ENCODE data around the gene ZFAND4. TPM values are rescaled to one million over a fixed set of nuclear protein-coding genes. Genes with fewer than 3 reads are reported as not detected.
A peak's percentile ranks its signal among the peaks of the same experiment; 100 is the strongest.

ZFAND4 gene
- total RNA-seq, 2 experiments from 2014 or later, result 30.4 to 34.5 TPM

GRCh38 chr10:45582386-45582781, 90.2 kb downstream of the ZFAND4 start:
- Mint-ChIP-seq H3K9me3 (peaks cover 6% of the 10 kb centered on the region), H3K27ac (peak overlapping the region; percentile 84), H3K4me3 (peak overlapping the region; percentile 59), H3K27me3 (no peaks in the 10 kb centered on the region), H3K4me1 (ENCODE audit: low read depth) (peaks cover 43% of the 10 kb centered on the region), H3K36me3 (ENCODE audit: low read depth) (peaks cover 37% of the 10 kb centered on the region)
- ChIA-PET POLR2A (interaction anchor here (3.8 kb wide), 1 partner anchor 11 kb away, joined by 48 read pairs; no protein-coding TSS in a partner anchor), CTCF (no interaction called here)
- no peak for TF ChIP-seq CTCF (IDR thresholded peaks at IDR 0.05)
- Histone ChIP-seq H3K4me1 (ENCODE audit: insufficient read depth, low read length) (peaks cover 9% of the 10 kb centered on the region), H3K27ac (ENCODE audit: low read depth in 1 of 2, low read length in 2 of 2) (no peak overlapping the region), H3K9me3 (ENCODE audit: control insufficient read depth in 1 of 2, insufficient read depth in 1 of 2, low read length in 2 of 2) (no peaks in the 10 kb centered on the region), H3K27me3 (ENCODE audit: control insufficient read depth in 1 of 2, insufficient read depth in 2 of 2, low read length in 2 of 2) (no peaks in the 10 kb centered on the region), H3K36me3 (ENCODE audit: insufficient read depth, low read length) (no peaks in the 10 kb centered on the region), H3K4me3 (ENCODE audit: low read length) (no peak overlapping the region)
- intact Hi-C loops (cut with DNase I, micrococcal nuclease), result loop anchor here in 1 of 2 experiments (10.0 kb wide), 1 partner anchor 108 kb away; no protein-coding TSS in a partner anchor
- ATAC-seq (ENCODE audit: poor library complexity), result no peak
- no peak for DNase-seq

GRCh38 chr10:45581582-45582385, 90.8 kb downstream of the ZFAND4 start:
- peak overlapping the region; percentile 90 for H3K4me3 Mint-ChIP-seq
- ATAC-seq (ENCODE audit: poor library complexity), result no peak
- peak in 1 of 14 experiments; percentile 15 for DNase-seq
- H3K4me1 Mint-ChIP-seq (ENCODE audit: low read depth), result peaks cover 43% of the 10 kb centered on the region
- peak overlapping the region; percentile 56 for H3K4me3 ChIP-seq (ENCODE audit: low read length)
- intact Hi-C loops (cut with DNase I, micrococcal nuclease), result loop anchor here in 1 of 2 experiments (2.0 to 10.0 kb wide), 2 partner anchors 13 to 107 kb away; no protein-coding TSS in a partner anchor
- peaks cover 4% of the 10 kb centered on the region for H3K9me3 Mint-ChIP-seq
- H3K27me3 ChIP-seq (ENCODE audit: control insufficient read depth in 1 of 2, insufficient read depth in 2 of 2, low read length in 2 of 2), result no peaks in the 10 kb centered on the region
- H3K27me3 Mint-ChIP-seq, result no peaks in the 10 kb centered on the region
- ChIA-PET POLR2A (interaction anchor here (0.8 to 3.8 kb wide), 5 partner anchors 8 to 145 kb away, joined by 3 to 48 read pairs (median 5); partner anchors contain the start of genes WASHC2C and ZFAND4), CTCF (interaction anchor here (0.8 kb wide), 1 partner anchor 46 kb away, joined by 4 read pairs; no protein-coding TSS in a partner anchor)
- no peaks in the 10 kb centered on the region for H3K36me3 ChIP-seq (ENCODE audit: insufficient read depth, low read length)
- peaks cover 9% of the 10 kb centered on the region for H3K4me1 ChIP-seq (ENCODE audit: insufficient read depth, low read length)
- H3K27ac Mint-ChIP-seq, result peak overlapping the region; percentile 84
- H3K27ac ChIP-seq (ENCODE audit: low read depth in 1 of 2, low read length in 2 of 2), result peak overlapping the region in 1 of 2 donors; percentile 86
- peaks cover 31% of the 10 kb centered on the region for H3K36me3 Mint-ChIP-seq (ENCODE audit: low read depth)
- TF ChIP-seq CTCF (IDR thresholded peaks at IDR 0.05), result no peak
- H3K9me3 ChIP-seq (ENCODE audit: control insufficient read depth in 1 of 2, insufficient read depth in 1 of 2, low read length in 2 of 2), result no peaks in the 10 kb centered on the region

GRCh38 chr10:45581216-45581549, 91.4 kb downstream of the ZFAND4 start:
- peak in 1 of 14 experiments; percentile 58 for DNase-seq
- Mint-ChIP-seq H3K36me3 (ENCODE audit: low read depth) (peaks cover 27% of the 10 kb centered on the region), H3K4me3 (peak overlapping the region; percentile 90), H3K27me3 (no peaks in the 10 kb centered on the region), H3K4me1 (ENCODE audit: low read depth) (peaks cover 43% of the 10 kb centered on the region), H3K9me3 (peaks cover 4% of the 10 kb centered on the region), H3K27ac (peak overlapping the region; percentile 84)
- Histone ChIP-seq H3K27me3 (ENCODE audit: control insufficient read depth in 1 of 2, insufficient read depth in 2 of 2, low read length in 2 of 2) (no peaks in the 10 kb centered on the region), H3K4me3 (ENCODE audit: low read length) (peak overlapping the region; percentile 56), H3K4me1 (ENCODE audit: insufficient read depth, low read length) (peaks cover 9% of the 10 kb centered on the region), H3K36me3 (ENCODE audit: insufficient read depth, low read length) (no peaks in the 10 kb centered on the region), H3K9me3 (ENCODE audit: control insufficient read depth in 1 of 2, insufficient read depth in 1 of 2, low read length in 2 of 2) (no peaks in the 10 kb centered on the region), H3K27ac (ENCODE audit: low read depth in 1 of 2, low read length in 2 of 2) (peak overlapping the region; percentile 61 to 86)
- ChIA-PET POLR2A (interaction anchor here (0.8 to 3.8 kb wide), 5 partner anchors 9 to 146 kb away, joined by 3 to 48 read pairs (median 5); partner anchors contain the start of genes WASHC2C and ZFAND4), CTCF (interaction anchor here (0.8 kb wide), 1 partner anchor 45 kb away, joined by 4 read pairs; no protein-coding TSS in a partner anchor)
- intact Hi-C loops (cut with DNase I, micrococcal nuclease), result loop anchor here in 1 of 2 experiments (2.0 to 10.0 kb wide), 2 partner anchors 14 to 106 kb away; no protein-coding TSS in a partner anchor
- TF ChIP-seq CTCF (IDR thresholded peaks at IDR 0.05), result no peak
- ATAC-seq (ENCODE audit: poor library complexity), result peak; percentile 68

All from CD4-positive, alpha-beta T cell (primary cell).